Mesothelial cell of epicardium (in vitro differentiated cells): ENCODE results near the gene DUS4L. TPM values are rescaled to one million over a fixed set of nuclear protein-coding genes. Genes with fewer than 3 reads are reported as not detected.

ENCODE experiments used
- DNase-seq, 2 experiments: peaks; one replicate each; pipeline ENCODE4 v3.0.0; 2021; ENCODE audit warnings: low spot score in 2 of 2; ENCODE audit not compliant: unreplicated experiment in 2 of 2
- H3K27ac Mint-ChIP-seq: 2 replicates; pipeline ENCODE4 v1.8.0; 2021; ENCODE audit warnings: mixed read lengths
- H3K27me3 Mint-ChIP-seq: 2 replicates; pipeline ENCODE4 v1.8.0; 2021; ENCODE audit warnings: low read depth, mixed read lengths
- H3K36me3 Mint-ChIP-seq: 2 replicates; pipeline ENCODE4 v1.8.0; 2021; ENCODE audit warnings: mixed read lengths
- H3K4me1 Mint-ChIP-seq: 2 replicates; pipeline ENCODE4 v1.8.0; 2021; ENCODE audit warnings: mixed read lengths
- H3K4me3 Mint-ChIP-seq: 2 replicates; pipeline ENCODE4 v1.8.0; 2021; ENCODE audit warnings: mild to moderate bottlenecking, moderate library complexity, mixed read lengths
- H3K9me3 Mint-ChIP-seq: 2 replicates; pipeline ENCODE4 v1.8.0; 2021; ENCODE audit warnings: mixed read lengths
- total RNA-seq: library from RNA; stranded (reverse); gene quantifications from 3 replicates; pipeline ENCODE4 v1.2.1, GENCODE V29; 2021
- TF ChIP-seq, protein P1 (sequence below): fragments of 200-600 bp; sonication (generic); IDR thresholded peaks from one replicate; pipeline ENCODE4 v1.5.0; 2021; ENCODE audit warnings: antibody characterized with exemption; ENCODE audit not compliant: unreplicated experiment

DUS4L gene
- total RNA-seq, 1 donor from 2014 or later, result 12.8 TPM

DNA sequence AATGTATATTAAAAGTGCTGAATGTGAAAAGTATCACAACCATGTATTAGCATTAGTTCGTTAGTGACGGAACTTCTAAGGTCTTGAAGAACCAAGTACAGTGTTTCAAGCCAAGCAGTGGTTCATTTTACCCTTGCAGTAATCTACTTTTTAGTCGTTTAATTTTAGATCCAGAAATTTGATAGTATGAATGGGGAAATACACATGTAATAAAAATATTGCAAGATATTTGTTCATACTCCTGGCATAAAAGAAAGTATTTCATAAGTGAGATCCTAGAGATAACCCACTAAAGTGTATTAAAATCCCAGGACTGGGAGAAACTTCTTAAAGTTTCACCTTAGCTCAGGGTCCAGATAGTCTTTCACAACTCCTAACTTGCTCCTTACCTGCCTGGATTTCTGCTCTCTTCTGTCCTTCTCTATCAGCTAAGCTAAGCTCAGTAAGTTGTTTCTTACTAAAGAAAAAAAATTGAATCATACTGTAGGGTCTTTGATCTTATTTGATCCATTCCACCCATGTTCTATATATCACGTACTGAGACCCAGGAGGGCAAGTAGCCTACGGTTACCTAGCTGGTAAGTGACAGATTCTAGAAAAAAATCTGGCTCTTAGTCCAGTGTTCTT lies 17.7 kb downstream of the DUS4L start:
- Mint-ChIP-seq H3K4me1 (peaks cover 17% of the 10 kb centered on the region), H3K36me3 (peaks cover 14% of the 10 kb centered on the region), H3K27me3 (no peaks in the 10 kb centered on the region), H3K27ac (no peak overlapping the region), H3K4me3 (peak overlapping the region; percentile 56), H3K9me3 (no peaks in the 10 kb centered on the region)
- no peak for DNase-seq
- TF ChIP-seq, protein P1, sequence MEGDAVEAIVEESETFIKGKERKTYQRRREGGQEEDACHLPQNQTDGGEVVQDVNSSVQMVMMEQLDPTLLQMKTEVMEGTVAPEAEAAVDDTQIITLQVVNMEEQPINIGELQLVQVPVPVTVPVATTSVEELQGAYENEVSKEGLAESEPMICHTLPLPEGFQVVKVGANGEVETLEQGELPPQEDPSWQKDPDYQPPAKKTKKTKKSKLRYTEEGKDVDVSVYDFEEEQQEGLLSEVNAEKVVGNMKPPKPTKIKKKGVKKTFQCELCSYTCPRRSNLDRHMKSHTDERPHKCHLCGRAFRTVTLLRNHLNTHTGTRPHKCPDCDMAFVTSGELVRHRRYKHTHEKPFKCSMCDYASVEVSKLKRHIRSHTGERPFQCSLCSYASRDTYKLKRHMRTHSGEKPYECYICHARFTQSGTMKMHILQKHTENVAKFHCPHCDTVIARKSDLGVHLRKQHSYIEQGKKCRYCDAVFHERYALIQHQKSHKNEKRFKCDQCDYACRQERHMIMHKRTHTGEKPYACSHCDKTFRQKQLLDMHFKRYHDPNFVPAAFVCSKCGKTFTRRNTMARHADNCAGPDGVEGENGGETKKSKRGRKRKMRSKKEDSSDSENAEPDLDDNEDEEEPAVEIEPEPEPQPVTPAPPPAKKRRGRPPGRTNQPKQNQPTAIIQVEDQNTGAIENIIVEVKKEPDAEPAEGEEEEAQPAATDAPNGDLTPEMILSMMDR, result no peak

DNA sequence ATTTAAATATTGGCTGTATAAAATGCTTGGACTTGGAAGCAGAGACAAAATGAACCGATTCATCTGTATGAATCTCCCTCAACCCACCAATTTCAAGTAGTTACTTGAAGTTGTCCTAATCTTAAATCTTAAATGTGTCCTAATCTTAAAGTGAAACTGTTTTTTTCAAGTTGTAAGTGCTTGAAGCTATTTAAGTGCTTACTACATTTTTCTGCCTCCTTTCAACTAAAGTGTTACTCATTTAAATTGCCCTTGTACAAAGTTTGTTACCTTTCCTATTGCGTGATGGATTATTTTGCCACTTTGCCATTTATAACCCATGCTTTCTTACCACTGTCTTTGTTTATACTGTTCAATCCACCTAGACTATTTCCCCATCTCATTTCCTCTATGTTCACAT lies 19.1 kb downstream of the DUS4L start:
- no peak for DNase-seq
- H3K27ac Mint-ChIP-seq, result no peak overlapping the region
- no peaks in the 10 kb centered on the region for H3K27me3 Mint-ChIP-seq
- H3K9me3 Mint-ChIP-seq, result no peaks in the 10 kb centered on the region
- no peak overlapping the region for H3K4me3 Mint-ChIP-seq
- H3K4me1 Mint-ChIP-seq, result peaks cover 17% of the 10 kb centered on the region
- peaks cover 14% of the 10 kb centered on the region for H3K36me3 Mint-ChIP-seq
- TF ChIP-seq, protein P1, result no peak

DNA sequence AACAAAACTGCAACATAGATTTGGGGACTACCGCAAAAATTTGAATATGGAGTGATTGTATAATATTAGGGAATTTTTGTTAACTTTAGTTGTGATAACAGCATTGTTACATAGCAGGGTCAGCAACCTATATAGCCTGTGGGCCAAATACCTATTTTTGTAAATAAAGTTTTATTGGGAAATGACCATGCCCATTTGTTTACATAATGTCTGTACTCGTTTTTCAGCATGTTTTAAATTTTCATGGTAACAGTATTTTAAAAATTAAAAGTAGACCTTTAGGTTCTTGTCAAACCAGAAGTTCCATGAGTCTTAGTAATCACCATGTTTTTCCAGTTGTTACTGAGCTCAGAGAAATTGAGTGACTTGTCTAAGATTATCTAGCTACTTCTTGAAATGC lies 20.9 kb downstream of the DUS4L start:
- peaks cover 15% of the 10 kb centered on the region for H3K4me1 Mint-ChIP-seq
- H3K9me3 Mint-ChIP-seq, result peaks cover 6% of the 10 kb centered on the region
- TF ChIP-seq, protein P1, result no peak
- no peak overlapping the region for H3K4me3 Mint-ChIP-seq
- H3K27me3 Mint-ChIP-seq, result no peaks in the 10 kb centered on the region
- peaks cover 20% of the 10 kb centered on the region for H3K36me3 Mint-ChIP-seq
- DNase-seq, result no peak
- no peak overlapping the region for H3K27ac Mint-ChIP-seq

DNA sequence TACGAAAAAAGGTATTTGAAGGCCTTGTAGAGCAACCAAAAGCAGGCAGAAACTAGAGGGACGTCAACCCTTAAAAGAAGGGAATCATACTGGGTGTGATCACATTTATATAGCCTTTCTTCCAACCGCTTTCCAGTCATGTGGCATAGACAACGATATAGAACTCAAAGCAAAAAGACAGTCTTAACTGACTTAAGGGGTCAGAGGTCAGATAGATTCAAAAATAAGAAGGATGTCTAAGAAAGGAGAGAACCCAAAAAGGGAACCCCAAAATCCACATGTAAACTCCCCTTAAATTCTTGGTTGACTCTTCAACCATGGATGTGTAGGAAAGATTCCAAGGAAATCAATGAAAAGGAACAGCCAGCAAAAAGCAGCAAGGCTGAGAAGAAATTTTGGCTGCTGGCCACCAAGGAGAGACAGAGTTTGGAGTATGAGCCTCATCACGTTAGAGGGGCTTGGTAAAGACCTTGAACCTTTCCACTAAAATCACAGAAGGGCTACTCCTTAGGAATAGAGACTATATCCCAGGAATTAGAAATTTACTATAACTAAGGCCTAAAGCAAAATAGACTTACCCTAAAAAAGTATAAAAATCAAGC lies 24.9 kb downstream of the DUS4L start:
- TF ChIP-seq, protein P1, result no peak
- peaks cover 6% of the 10 kb centered on the region for H3K9me3 Mint-ChIP-seq
- no peak overlapping the region for H3K27ac Mint-ChIP-seq
- no peak for DNase-seq
- no peak overlapping the region for H3K4me3 Mint-ChIP-seq
- H3K27me3 Mint-ChIP-seq, result no peaks in the 10 kb centered on the region
- peaks cover 6% of the 10 kb centered on the region for H3K4me1 Mint-ChIP-seq
- peaks cover 24% of the 10 kb centered on the region for H3K36me3 Mint-ChIP-seq

DNA sequence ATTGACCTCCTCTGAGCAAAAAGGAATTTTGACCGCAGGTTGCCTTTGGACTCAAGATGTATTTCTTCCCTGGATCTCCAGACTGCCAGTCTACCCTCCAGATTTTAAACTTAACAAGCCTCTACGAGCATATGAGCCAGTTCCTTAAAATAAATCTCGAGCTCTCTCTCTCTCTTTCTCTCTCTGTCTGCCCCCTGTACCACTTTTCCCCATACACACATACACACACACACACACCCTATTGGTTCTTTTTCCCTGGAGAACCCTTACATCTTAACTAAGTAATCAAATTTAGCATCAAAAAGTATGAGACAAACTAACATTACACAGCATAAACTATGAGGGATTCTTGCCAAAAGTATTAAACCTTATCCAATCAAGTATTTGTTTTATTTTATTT lies 27.6 kb downstream of the DUS4L start:
- Mint-ChIP-seq H3K4me1 (peaks cover 6% of the 10 kb centered on the region), H3K9me3 (peaks cover 6% of the 10 kb centered on the region), H3K27ac (peak overlapping the region; percentile 69), H3K27me3 (no peaks in the 10 kb centered on the region), H3K36me3 (peaks cover 20% of the 10 kb centered on the region), H3K4me3 (no peak overlapping the region)
- no peak for DNase-seq
- TF ChIP-seq, protein P1, result no peak
